ENCODE measurements around the gene SIKE1. TPM values are rescaled to one million over a fixed set of nuclear protein-coding genes. Genes with fewer than 3 reads are reported as not detected.
"Not testable (repeated sequence)": the region's sequence is repeated elsewhere in the genome, so short reads cannot be mapped to it uniquely, and the experiment has no call there.

Gene SIKE1
- total and polyA plus RNA-seq, 2 donors from 2014 or later = 21.2 to 36.8 TPM

- FAIRE-seq = no peak
- no peaks in the 10 kb centered on the region for H3K9me3 ChIP-seq (ENCODE audit: control insufficient read depth in 2 of 3, insufficient read depth in 1 of 3, low read length in 3 of 3)
- peak overlapping the region; percentile 85 to 99 (median 90) for H3K4me3 ChIP-seq (ENCODE audit: low read length in 3 of 3)
- H3K36me3 ChIP-seq (ENCODE audit: control insufficient read depth in 2 of 3, insufficient read depth in 3 of 3, low read length in 3 of 3) = peaks cover 5 to 12% (median 10%) of the 10 kb centered on the region in 3 donors
- no peaks in the 10 kb centered on the region for H3K27me3 ChIP-seq (ENCODE audit: control insufficient read depth, insufficient read depth, low read length)
- H3K27ac ChIP-seq (ENCODE audit: low read depth in 2 of 2, low read length in 2 of 2) = peak overlapping the region; percentile 86 to 94
- DNase-seq = no peak
- peaks cover 0 to 5% (median 0%) of the 10 kb centered on the region in 3 donors for H3K4me1 ChIP-seq (ENCODE audit: control insufficient read depth in 2 of 3, insufficient read depth in 2 of 3, low read depth in 1 of 3, low read length in 3 of 3)
- H3K9ac ChIP-seq (ENCODE audit: low read length in 3 of 3) = peak overlapping the region; percentile 73 to 98 (median 77)
- TF ChIP-seq CTCF (IDR thresholded peaks at IDR 0.05; ENCODE audit: borderline replicate concordance, extremely low read depth, insufficient read depth) = no peak
- intact Hi-C loops (cut with DNase I) = no loop called here
Observed at GRCh38 chr1:114779722-114780121, 763 bp downstream of the SIKE1 start.

GRCh38 chr1:114776726-114777125, 3.8 kb downstream of the SIKE1 start:
- H3K27me3 ChIP-seq (ENCODE audit: control insufficient read depth, insufficient read depth, low read length); intact Hi-C loops (cut with DNase I); FAIRE-seq; H3K4me1 ChIP-seq (ENCODE audit: control insufficient read depth in 2 of 3, insufficient read depth in 2 of 3, low read depth in 1 of 3, low read length in 3 of 3); H3K27ac ChIP-seq (ENCODE audit: low read depth in 2 of 2, low read length in 2 of 2); DNase-seq; H3K4me3 ChIP-seq (ENCODE audit: low read length in 3 of 3); H3K9ac ChIP-seq (ENCODE audit: low read length in 3 of 3); H3K9me3 ChIP-seq (ENCODE audit: control insufficient read depth in 2 of 3, insufficient read depth in 1 of 3, low read length in 3 of 3): not testable (repeated sequence)
- peaks cover 5 to 28% (median 15%) of the 10 kb centered on the region in 3 donors for H3K36me3 ChIP-seq (ENCODE audit: control insufficient read depth in 2 of 3, insufficient read depth in 3 of 3, low read length in 3 of 3)

GRCh38 chr1:114771992-114772391, 8.5 kb downstream of the SIKE1 start:
- Histone ChIP-seq H3K4me3 (ENCODE audit: low read length in 3 of 3) (no peak overlapping the region), H3K4me1 (ENCODE audit: control insufficient read depth in 2 of 3, insufficient read depth in 2 of 3, low read depth in 1 of 3, low read length in 3 of 3) (no peaks in the 10 kb centered on the region), H3K9ac (ENCODE audit: low read length in 3 of 3) (no peak overlapping the region), H3K27ac (ENCODE audit: low read depth in 2 of 2, low read length in 2 of 2) (no peak overlapping the region), H3K9me3 (ENCODE audit: control insufficient read depth in 2 of 3, insufficient read depth in 1 of 3, low read length in 3 of 3) (no peaks in the 10 kb centered on the region), H3K27me3 (ENCODE audit: control insufficient read depth, insufficient read depth, low read length) (no peaks in the 10 kb centered on the region), H3K36me3 (ENCODE audit: control insufficient read depth in 2 of 3, insufficient read depth in 3 of 3, low read length in 3 of 3) (peaks cover 2 to 23% (median 12%) of the 10 kb centered on the region in 3 donors)
- intact Hi-C loops (cut with DNase I) = no loop called here
- TF ChIP-seq CTCF (IDR thresholded peaks at IDR 0.05; ENCODE audit: borderline replicate concordance, extremely low read depth, insufficient read depth) = no peak
- no peak for FAIRE-seq
- DNase-seq = no peak

- no peak overlapping the region for H3K9ac ChIP-seq (ENCODE audit: low read length in 3 of 3)
- H3K9me3 ChIP-seq (ENCODE audit: control insufficient read depth in 2 of 3, insufficient read depth in 1 of 3, low read length in 3 of 3) = no peaks in the 10 kb centered on the region
- FAIRE-seq (no peak), DNase-seq (no peak)
- no peak for TF ChIP-seq CTCF (IDR thresholded peaks at IDR 0.05; ENCODE audit: borderline replicate concordance, extremely low read depth, insufficient read depth)
- no peaks in the 10 kb centered on the region for H3K4me1 ChIP-seq (ENCODE audit: control insufficient read depth in 2 of 3, insufficient read depth in 2 of 3, low read depth in 1 of 3, low read length in 3 of 3)
- H3K27ac ChIP-seq (ENCODE audit: low read depth in 2 of 2, low read length in 2 of 2) = no peak overlapping the region
- no peaks in the 10 kb centered on the region for H3K27me3 ChIP-seq (ENCODE audit: control insufficient read depth, insufficient read depth, low read length)
- H3K36me3 ChIP-seq (ENCODE audit: control insufficient read depth in 2 of 3, insufficient read depth in 3 of 3, low read length in 3 of 3) = peaks cover 0 to 19% (median 9%) of the 10 kb centered on the region in 3 donors
- no peak overlapping the region for H3K4me3 ChIP-seq (ENCODE audit: low read length in 3 of 3)
- intact Hi-C loops (cut with DNase I) = no loop called here
Observed at GRCh38 chr1:114770989-114771388, 9.5 kb downstream of the SIKE1 start.

Data from kidney (tissue), 14 donors.